ENCODE data around the gene RGMA. TPM values are rescaled to one million over a fixed set of nuclear protein-coding genes. Genes with fewer than 3 reads are reported as not detected.

Gene RGMA
- total RNA-seq, 1 experiment from 2014 or later: 41.4 TPM

- H3K27me3 Mint-ChIP-seq (ENCODE audit: low read depth): peaks cover 6% of the 10 kb centered on the region
- Histone ChIP-seq H2BK120ac (ENCODE audit: low read depth, low read length, poor library complexity, severe bottlenecking) (no peak overlapping the region), H2BK20ac (ENCODE audit: low read depth, low read length, poor library complexity, severe bottlenecking) (no peak overlapping the region), H3K4me2 (ENCODE audit: insufficient read depth, insufficient read length, low read length) (no peak overlapping the region), H2BK15ac (ENCODE audit: low read depth, low read length) (no peak overlapping the region), H3K14ac (ENCODE audit: insufficient read depth, low read length) (no peak overlapping the region), H3K56ac (ENCODE audit: insufficient read length, low read depth, low read length) (no peak overlapping the region), H3K9me3 (ENCODE audit: control insufficient read depth, low read depth, low read length) (no peaks in the 10 kb centered on the region), H3K9ac (ENCODE audit: extremely low read depth, insufficient read length, low read length) (no peak overlapping the region), H3K4me1 (ENCODE audit: insufficient read depth, low read length) (no peaks in the 10 kb centered on the region), H3K23ac (ENCODE audit: insufficient read length, low read depth, low read length) (no peak overlapping the region), H4K5ac (ENCODE audit: insufficient read length, low read depth, low read length) (no peak overlapping the region), H3K23me2 (ENCODE audit: insufficient read length, low read depth, low read length, poor library complexity, severe bottlenecking) (no peaks in the 10 kb centered on the region), H2BK5ac (ENCODE audit: insufficient read length, low read length) (no peak overlapping the region), H3T11ph (ENCODE audit: low read length) (no peak overlapping the region), H4K91ac (ENCODE audit: insufficient read length, low read depth, low read length) (no peak overlapping the region), H2AK5ac (ENCODE audit: insufficient read length, low read length) (no peak overlapping the region), H3K4ac (ENCODE audit: low read depth, low read length) (no peak overlapping the region), H3K79me2 (ENCODE audit: insufficient read depth, low read length) (no peaks in the 10 kb centered on the region), H4K20me1 (ENCODE audit: control insufficient read depth, insufficient read depth, insufficient read length) (no peaks in the 10 kb centered on the region), H4K8ac (replicated peaks; ENCODE audit: insufficient read length, low read depth, low read length) (no peak overlapping the region), H2BK12ac (ENCODE audit: insufficient read length, low read depth, low read length) (no peak overlapping the region), H2AFZ (ENCODE audit: low read length) (no peak overlapping the region), H3K27ac (ENCODE audit: insufficient read length, low read depth, low read length) (no peak overlapping the region), H3K18ac (ENCODE audit: insufficient read length, low read depth, low read length) (no peak overlapping the region), H3K79me1 (ENCODE audit: insufficient read depth, low read depth, low read length, poor library complexity, severe bottlenecking) (no peaks in the 10 kb centered on the region), H3K27me3 (ENCODE audit: insufficient read depth, low read length) (no peaks in the 10 kb centered on the region)
- DNase-seq: no peak
- H3K27ac Mint-ChIP-seq: peak overlapping the region; percentile 6 to 54 (median 44); a peak in 5 of 7 replicates
- peaks cover 24 to 43% (median 37%) of the 10 kb centered on the region in 3 experiments for H3K36me3 Mint-ChIP-seq (ENCODE audit: insufficient read depth in 1 of 3, low read depth in 3 of 3)
- no peaks in the 10 kb centered on the region for H3K9me3 Mint-ChIP-seq
- no peak overlapping the region for H3K4me3 Mint-ChIP-seq
- WGBS (ENCODE audit: extremely low coverage, insufficient read length, low lambda C conversion rate): no CpG with 5 or more reads among the region's 13 CpGs
- peaks cover 20 to 27% of the 10 kb centered on the region in 2 experiments for H3K4me1 Mint-ChIP-seq
- TF ChIP-seq CTCF (conservative IDR thresholded peaks at IDR 0.05): no peak
Observed at GRCh38 chr15:93028111-93028631, 60.8 kb downstream of the RGMA start.

Data from H9 (cell line).